GM06990 (cell line): ENCODE results near the gene CSPG4.
"Not testable (repeated sequence)": the region's sequence is repeated elsewhere in the genome, so short reads cannot be mapped to it uniquely, and the experiment has no call there.

ENCODE experiments used
- DNase-seq: peaks from one replicate; pipeline ENCODE4 v3.0.0-alpha.2; 2011; ENCODE audit not compliant: insufficient read length; ENCODE audit errors: extremely low read depth
- H3K27me3 ChIP-seq: replicated peaks from 2 replicates; pipeline ENCODE4 v1.6.0; 2011; ENCODE audit warnings: low read length; ENCODE audit not compliant: control insufficient read depth, insufficient read depth
- H3K36me3 ChIP-seq: 2 replicates; pipeline ENCODE4 v1.5.1; 2011; ENCODE audit warnings: low read length; ENCODE audit not compliant: control insufficient read depth, insufficient read depth
- H3K4me3 ChIP-seq: replicated peaks from 2 replicates; pipeline ENCODE4 v1.5.1; 2011; ENCODE audit warnings: low read depth, mild to moderate bottlenecking, control low read depth, low read length
- TF ChIP-seq, protein P1 (sequence below): IDR thresholded peaks from 2 replicates; pipeline ENCODE4 v1.5.1; 2011; ENCODE audit warnings: low read length, control low read depth, mild to moderate bottlenecking, inconsistent platforms; ENCODE audit not compliant: insufficient read depth, poor library complexity, severe bottlenecking

CSPG4 gene

DNA sequence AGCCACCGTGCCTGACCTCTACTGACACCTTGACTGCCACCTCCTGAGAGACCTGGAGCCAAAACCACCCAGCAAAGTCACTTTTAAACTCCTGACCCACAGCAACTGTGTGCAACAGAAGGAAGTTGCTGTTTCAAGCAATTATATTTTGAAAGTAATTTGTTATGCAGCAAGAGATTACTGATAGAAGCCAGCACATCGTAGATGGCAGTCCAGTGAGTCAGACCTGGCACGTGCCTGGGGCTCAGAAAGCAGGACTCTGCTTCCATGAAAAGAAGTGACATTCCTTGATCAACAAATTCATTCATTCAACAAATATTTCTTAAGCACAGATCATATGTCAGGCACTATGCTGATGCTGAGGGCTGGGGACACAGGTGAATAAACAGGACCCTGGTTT is 5.7 kb upstream of the CSPG4 start:
- TF ChIP-seq, protein P1, sequence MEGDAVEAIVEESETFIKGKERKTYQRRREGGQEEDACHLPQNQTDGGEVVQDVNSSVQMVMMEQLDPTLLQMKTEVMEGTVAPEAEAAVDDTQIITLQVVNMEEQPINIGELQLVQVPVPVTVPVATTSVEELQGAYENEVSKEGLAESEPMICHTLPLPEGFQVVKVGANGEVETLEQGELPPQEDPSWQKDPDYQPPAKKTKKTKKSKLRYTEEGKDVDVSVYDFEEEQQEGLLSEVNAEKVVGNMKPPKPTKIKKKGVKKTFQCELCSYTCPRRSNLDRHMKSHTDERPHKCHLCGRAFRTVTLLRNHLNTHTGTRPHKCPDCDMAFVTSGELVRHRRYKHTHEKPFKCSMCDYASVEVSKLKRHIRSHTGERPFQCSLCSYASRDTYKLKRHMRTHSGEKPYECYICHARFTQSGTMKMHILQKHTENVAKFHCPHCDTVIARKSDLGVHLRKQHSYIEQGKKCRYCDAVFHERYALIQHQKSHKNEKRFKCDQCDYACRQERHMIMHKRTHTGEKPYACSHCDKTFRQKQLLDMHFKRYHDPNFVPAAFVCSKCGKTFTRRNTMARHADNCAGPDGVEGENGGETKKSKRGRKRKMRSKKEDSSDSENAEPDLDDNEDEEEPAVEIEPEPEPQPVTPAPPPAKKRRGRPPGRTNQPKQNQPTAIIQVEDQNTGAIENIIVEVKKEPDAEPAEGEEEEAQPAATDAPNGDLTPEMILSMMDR = no peak
- H3K4me3 ChIP-seq = no peak overlapping the region
- no peaks in the 10 kb centered on the region for H3K36me3 ChIP-seq
- H3K27me3 ChIP-seq = no peaks in the 10 kb centered on the region; the same call in 1 of the 2 replicates
- DNase-seq = no peak

DNA sequence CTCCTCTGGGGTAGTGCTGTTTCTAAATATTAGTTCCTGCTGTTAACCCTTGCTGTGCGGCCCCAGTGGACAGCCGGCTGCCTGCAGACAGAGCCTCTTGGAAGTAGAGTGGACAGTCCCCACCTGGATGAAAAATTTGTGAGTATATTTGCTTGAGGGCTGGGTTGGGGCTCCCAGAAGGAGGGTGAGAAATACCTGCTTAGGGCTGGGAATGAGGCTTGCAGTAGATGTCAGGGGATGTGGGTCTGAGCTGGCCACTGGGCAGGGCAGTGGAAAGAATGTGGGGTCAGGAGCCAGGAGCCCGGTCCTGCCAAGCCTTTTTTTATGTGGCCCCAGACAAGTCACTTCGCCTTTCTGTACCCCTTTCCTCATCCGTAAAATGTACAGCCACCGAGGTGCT is 4.4 kb upstream of the CSPG4 start:
- not testable (repeated sequence) for H3K36me3 ChIP-seq, H3K27me3 ChIP-seq, H3K4me3 ChIP-seq, DNase-seq

DNA sequence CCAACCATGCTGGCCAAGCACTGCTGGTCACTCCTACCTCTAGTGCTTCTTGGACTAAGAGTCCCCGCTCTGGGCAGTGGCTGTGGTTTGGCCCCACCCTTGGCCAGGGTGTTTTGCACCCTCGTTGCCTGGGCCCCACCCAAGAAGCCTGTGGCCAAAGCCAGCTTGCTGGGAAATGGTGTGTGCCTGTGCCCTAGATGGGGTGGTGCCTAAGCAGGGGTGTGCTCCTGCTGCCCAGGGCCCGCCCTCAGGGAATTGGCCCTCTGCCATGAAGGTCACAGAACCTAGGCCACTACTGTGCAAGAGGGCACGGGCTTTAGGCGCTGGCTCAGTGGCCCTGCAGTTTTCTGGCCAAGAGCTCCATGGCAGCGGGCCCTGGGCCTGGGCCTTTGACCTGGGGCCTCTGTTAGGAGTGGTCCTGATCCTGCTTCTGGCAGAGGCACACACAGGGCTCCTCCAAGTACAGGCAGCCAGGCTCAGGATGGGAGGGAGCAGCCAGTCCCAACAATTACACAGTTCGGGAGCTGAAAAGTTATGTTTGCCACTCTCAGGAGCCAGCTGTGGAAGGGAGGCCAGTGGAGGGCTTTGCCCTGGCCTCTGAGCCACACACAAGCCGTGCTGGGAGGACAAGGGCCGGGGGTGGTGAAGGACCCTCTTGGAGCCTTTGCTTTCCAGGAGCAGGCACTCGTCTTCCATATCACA is 3.8 kb upstream of the CSPG4 start:
- H3K27me3 ChIP-seq, H3K4me3 ChIP-seq, DNase-seq, H3K36me3 ChIP-seq: not testable (repeated sequence)

DNA sequence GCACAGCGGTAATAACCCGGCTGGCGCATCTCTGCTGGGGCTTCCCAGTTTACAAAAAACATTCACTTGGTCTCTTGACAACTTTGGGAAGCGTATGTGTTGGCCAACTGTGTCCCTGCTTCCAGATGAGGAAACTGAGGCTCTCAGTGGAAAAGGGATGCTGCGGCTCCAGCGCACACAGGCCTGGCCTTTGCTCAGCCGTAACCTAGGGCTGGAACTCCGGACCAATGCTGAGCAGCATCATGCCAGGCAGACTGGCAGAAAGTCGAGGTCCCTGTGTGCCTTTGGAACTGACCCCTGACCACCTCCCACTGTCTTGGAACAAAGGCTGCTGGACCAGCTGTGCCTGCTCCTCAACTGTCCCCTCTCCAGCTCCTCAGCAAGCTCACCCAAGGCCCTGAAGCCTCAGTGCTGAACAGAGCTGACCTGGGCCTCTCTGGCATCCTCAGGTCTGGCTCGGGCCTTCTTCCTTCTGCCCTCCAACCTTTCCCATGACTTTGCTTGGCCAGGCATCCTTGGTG is 2.7 kb upstream of the CSPG4 start:
- H3K4me3 ChIP-seq, H3K36me3 ChIP-seq, H3K27me3 ChIP-seq, DNase-seq: not testable (repeated sequence)

DNA sequence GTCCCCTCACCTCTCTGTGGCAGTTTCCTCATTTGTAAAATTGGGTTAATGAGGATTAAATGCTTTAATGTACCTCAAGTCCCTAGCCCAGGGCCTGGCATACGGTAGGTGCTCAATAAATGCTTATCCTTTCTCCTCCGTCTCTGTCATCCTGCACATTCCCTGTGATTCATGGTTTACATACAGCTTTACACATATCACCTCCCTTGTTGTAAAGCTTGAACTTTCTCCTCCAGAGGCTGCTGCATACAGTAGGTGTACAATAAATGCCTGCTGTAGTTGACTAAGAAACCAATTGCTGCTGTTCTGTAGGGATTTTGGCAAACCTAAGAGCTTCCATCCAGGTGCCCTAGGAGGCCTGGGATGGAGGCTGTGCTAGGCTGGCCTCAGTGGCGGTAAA is 1.5 kb upstream of the CSPG4 start:
- DNase-seq = no peak
- TF ChIP-seq, protein P1 = no peak
- no peaks in the 10 kb centered on the region; the same call in none of the 2 replicates for H3K27me3 ChIP-seq
- H3K4me3 ChIP-seq = no peak overlapping the region
- no peaks in the 10 kb centered on the region for H3K36me3 ChIP-seq

DNA sequence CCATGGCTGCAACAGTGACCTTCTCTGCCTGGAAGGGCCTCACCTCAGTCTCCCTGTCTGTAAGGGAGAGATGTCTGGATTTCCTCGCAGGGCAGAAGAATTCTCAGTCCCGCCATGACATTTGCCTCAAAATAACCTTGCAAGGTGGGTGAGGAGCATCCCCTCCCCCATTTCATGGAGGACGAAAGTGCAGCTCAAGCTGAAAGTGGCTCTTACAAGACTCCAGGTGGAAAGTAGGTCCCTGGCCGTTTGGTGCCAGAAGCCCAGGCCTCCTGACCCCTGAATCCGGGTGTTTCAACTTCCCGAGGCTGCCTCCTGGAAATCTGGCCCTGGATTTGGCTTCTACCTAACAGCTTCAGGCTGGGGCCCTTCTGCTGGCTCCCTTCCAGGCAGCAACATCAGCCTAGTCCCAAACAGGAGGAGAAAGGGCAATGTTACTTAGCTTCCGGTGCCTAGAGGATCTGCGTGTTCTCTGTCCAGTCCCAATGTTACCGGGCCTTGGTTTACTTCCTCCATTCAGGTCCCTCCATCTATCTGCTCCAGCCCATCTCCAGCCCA is 769 bp upstream of the CSPG4 start:
- TF ChIP-seq, protein P1 = no peak
- no peaks in the 10 kb centered on the region; the same call in none of the 2 replicates for H3K27me3 ChIP-seq
- H3K4me3 ChIP-seq = no peak overlapping the region
- no peak for DNase-seq
- no peaks in the 10 kb centered on the region for H3K36me3 ChIP-seq

DNA sequence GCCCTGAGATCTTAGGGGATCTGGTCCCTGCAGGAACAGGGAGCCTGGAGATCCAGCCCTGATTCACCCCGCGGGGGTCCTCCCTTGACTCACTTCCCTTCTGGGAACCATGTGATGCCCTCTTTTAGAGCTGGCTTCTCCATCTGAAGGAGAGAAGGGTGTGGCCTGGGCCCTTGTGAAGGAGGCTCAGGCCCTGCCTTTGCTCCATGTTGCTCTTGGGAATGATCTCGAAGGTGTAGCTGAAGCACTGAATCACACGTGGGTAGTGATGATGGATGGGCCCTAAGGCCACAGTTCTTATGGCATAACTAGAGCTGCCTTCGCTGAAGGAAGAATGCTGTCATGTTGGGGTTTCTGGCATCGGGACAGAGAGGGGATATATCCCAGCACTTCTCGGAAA is 1.2 kb downstream of the CSPG4 start:
- not testable (repeated sequence) for H3K36me3 ChIP-seq, H3K4me3 ChIP-seq, DNase-seq, H3K27me3 ChIP-seq

DNA sequence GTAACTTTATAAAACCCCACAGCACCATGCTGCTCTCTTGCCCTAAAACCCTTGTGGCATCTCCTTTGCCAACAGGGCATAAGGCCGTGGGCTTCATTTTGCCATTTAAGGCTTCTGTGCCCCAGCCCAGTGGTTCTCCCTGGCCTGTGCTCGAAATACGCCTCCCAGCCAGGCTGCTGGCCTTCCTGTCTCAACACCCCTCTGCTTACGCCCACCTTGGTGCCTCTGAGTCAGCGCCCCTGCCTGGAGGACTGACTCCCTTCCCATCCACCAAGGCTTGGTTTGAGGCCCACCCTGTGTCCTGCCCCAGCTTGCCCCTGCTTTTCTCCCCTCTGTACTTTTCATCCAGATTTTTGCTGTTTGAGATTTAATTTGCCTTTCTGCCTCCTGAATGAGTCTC is 1.8 kb downstream of the CSPG4 start:
- H3K36me3 ChIP-seq, DNase-seq: not testable (repeated sequence)

DNA sequence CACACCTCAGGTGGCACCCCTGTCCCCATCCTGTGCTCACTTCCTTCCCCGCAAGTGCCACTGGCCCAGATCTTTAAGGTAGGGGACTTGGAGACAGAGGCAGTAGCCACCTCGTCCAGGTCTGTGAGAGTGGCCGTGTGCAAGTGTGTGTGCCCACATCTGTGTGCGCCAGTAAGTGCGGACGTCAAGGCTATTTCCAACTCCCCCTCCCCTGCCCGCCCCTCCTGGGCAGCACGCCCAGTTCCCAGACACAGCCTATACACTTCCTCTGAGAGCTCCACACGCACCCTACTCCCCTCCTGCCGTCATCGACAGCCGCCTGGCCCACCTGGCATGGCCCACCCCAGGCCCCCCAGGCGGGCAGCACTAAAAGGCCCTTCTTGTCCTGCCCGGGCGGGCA is 3.2 kb downstream of the CSPG4 start:
- DNase-seq, H3K4me3 ChIP-seq, H3K36me3 ChIP-seq, H3K27me3 ChIP-seq: not testable (repeated sequence)

More for the DNA sequence above, 1.8 kb downstream of the CSPG4 start:
- H3K4me3 ChIP-seq, H3K27me3 ChIP-seq: not testable (repeated sequence)
